GM10266 (cell line): Measurements from ENCODE around the gene CCDC124.

Experiments used
- DNase-seq: peaks from one replicate; pipeline ENCODE4 v3.0.0; 2012; ENCODE audit errors: extremely low spot score
- CTCF ChIP-seq: IDR thresholded peaks from 2 replicates; pipeline ENCODE4 v1.5.1; 2012; ENCODE audit warnings: mild to moderate bottlenecking, low read depth; ENCODE audit not compliant: control insufficient read depth, insufficient read depth; ENCODE audit errors: missing control alignments

Gene CCDC124

GRCh38 chr19:17968362-17968761 lies 35.5 kb downstream of the CCDC124 start:
- no peak for TF ChIP-seq CTCF
- no peak for DNase-seq

GRCh38 chr19:17969096-17969792 lies 36.4 kb downstream of the CCDC124 start:
- DNase-seq: no peak
- TF ChIP-seq CTCF: no peak

GRCh38 chr19:17972230-17972629 lies 39.4 kb downstream of the CCDC124 start:
- TF ChIP-seq CTCF: no peak
- no peak for DNase-seq

GRCh38 chr19:17973759-17974158 lies 40.9 kb downstream of the CCDC124 start:
- DNase-seq: no peak
- TF ChIP-seq CTCF: no peak

GRCh38 chr19:17974551-17974950 lies 41.7 kb downstream of the CCDC124 start:
- TF ChIP-seq CTCF: no peak
- no peak for DNase-seq

- DNase-seq: no peak
- TF ChIP-seq CTCF: no peak
These were observed 42.2 kb downstream of the CCDC124 start for GRCh38 chr19:17975032-17975431.

GRCh38 chr19:17977021-17977420 lies 44.2 kb downstream of the CCDC124 start:
- no peak for TF ChIP-seq CTCF
- DNase-seq: no peak
